Activated T-helper 9 cell treated with anti-CD3 and anti-CD28 coated beads, Interleukin-2, amount 50 U/mL, for 16 hours (primary cell): ENCODE measurements around the gene HAUS5.
A peak's percentile ranks its signal among the peaks of the same experiment; 100 is the strongest.
"Not testable (repeated sequence)": the region's sequence is repeated elsewhere in the genome, so short reads cannot be mapped to it uniquely, and the experiment has no call there.

Source experiments
- DNase-seq: peaks from one replicate; pipeline ENCODE4 v3.0.0-alpha.2; 2020; ENCODE audit warnings: low read depth

Gene HAUS5

DNA sequence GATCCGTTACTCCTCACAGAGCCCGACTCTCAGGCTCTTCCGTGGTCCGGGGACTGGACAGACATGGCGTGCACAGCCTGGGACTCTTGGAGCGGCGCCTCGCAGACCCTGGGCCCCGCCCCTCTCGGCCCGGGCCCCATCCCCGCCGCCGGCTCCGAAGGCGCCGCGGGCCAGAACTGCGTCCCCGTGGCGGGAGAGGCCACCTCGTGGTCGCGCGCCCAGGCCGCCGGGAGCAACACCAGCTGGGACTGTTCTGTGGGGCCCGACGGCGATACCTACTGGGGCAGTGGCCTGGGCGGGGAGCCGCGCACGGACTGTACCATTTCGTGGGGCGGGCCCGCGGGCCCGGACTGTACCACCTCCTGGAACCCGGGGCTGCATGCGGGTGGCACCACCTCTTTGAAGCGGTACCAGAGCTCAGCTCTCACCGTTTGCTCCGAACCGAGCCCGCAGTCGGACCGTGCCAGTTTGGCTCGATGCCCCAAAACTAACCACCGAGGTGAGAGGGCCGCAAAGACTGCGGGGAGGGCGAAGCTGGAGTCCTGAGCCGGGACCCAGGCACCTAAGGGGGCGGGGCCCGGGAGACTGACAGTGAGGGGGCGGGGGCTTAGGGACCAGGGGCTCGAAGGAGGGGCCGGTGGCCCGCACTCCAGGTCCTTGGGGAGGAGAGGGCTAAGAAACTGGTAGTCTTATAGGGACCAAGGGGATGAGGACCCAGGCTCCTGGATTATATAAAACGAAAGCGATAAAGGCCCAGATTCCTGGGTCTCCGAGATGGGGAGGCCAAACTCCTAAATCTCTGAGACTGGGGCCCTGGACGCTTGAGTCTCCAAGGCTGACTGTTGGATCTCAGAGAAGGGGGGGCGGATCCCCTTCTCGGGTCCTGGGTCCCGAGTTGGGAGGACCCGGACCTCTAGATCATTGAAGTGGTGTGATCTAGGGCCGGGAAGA is 31.0 kb downstream of the HAUS5 start:
- peak; percentile 67 for DNase-seq

DNA sequence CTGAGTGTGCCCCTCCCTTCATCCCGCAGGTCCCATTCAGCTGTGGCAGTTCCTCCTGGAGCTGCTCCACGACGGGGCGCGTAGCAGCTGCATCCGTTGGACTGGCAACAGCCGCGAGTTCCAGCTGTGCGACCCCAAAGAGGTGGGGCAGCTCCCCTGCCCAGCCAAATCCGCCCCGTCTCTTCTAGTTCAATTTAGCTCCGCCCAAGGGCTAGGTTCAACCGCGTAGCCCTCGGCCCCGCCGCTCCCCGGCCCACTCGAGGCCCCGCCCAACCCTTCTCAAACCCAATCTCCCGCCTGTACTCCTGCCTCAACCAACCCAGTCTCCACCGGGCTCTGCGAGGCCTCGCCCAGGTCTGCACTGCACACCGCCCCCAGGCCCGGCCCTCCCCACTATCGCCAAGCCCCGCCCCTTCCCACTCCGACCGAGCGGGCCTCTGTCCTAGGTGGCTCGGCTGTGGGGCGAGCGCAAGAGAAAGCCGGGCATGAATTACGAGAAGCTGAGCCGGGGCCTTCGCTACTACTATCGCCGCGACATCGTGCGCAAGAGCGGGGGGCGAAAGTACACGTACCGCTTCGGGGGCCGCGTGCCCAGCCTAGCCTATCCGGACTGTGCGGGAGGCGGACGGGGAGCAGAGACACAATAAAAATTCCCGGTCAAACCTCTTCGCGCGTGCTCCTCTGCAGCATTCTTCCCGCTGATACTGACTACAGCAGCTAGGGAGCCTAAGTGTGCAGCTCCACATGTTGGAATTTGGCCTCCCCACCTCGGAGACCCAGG is 31.9 kb downstream of the HAUS5 start:
- peak; percentile 94 for DNase-seq

DNA sequence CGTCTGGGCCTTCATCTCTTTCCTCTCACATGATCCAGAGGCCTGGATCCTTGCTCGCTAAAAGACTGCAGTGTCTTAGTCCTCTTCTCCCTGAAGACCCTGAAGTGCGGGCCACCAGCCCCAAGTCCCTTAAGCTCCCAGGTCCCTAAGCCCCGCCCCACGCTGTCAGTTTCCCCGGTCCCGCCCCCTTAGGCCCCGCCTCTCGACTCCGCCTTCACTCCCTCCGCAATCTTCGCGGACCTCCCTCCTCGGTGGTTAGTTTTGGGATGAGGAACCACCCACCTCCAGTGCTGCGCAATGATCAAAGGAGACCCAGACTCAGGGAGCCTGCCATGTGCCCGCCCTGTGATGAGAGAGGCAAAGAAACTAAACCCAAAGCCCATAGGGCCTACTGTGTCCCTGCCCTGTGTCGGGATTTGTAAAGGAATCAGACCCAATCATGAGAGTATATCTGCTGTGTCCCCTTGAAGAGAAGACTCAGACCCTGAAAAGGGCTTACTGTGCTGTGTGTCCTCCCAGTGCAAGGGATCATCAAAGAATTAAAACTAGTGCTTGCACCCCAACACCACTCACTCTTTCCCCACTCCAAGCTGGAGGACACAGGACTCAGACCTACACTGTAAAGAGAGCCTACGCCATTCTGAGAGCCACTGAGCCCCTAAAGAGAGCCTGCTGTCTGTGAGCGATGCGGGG is 32.6 kb downstream of the HAUS5 start:
- peak; percentile 65 for DNase-seq

DNA sequence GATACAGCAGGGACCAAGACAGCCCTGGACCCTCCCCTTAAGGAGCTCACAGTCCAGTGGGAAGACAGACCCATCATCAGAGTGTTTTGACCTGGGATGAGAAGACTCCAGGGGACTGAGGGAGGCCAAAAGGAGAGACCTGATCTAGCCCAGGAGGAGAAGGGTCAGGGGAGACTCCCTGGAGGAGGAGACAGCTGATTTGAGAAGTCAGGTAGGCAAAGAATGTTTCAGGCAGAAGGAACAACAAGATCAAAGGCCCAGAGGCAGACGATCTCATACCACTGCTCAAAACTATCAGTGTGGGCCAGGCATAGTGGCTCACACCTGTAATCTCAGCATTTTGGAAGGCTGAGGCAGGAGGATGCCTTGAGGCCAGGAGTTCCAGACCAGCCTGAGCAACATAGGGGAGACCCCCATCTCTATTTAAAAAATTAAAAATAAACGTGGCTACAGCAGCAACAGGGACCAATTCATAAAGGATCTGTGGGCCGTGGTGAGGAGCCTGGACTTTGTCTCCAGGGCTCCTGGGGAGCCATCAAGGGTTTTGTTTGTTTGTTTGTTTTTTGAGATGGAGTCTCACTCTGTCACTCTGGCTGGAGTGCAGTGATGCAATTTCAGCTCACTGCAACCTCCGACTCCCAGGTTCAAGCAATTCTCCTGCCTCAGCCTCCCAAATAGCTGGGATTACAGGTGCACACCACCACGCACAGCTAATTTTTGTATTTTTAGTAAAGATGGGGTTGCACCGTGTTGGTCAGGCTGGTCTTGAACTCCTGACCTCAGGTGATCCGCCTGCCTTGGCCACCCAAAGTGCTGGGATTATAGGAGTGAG is 33.4 kb downstream of the HAUS5 start:
- DNase-seq: no peak

DNA sequence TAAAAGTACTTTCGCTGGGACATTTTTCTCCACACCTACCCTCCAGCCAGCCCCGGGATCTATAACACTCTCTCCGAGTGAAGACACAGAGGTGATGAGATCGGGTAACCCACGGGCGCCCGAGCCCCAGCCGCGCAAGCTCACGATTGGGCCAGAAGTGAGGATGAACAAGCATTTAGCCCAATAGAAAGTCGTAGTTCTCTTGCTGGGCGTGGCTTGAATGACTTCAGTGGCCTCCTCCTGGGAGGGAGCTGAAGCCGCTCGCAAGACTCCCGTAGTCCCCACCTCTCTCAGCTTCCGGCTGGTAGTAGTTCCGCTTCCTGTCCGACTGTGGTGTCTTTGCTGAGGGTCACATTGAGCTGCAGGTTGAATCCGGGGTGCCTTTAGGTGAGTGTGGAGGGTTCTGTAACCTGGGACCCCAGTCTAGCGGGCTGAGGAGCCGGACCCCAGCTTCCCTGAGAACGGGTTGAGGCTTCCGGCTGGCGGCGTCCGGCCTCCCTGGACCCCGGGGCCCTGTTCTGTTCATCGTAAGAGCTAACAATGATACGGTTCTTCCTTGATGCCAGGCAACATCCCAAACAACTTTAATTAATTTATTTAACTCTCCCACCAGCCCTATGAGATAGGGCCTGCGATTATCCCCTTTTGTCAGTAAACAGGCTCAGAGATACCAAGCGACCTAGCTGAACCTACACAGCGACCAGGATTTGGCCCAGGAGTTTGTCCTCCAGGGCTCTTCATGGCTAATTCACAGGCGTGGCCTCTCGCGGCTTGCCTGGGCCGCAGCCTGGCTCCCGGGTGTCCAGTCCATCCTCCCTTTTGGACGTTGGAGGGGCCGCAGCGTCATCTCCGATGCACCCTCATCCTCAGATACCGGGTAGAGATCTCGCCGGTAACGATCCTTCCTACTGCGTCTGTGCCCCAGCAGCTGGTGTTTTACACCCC is 35.8 kb downstream of the HAUS5 start, which contains the start of gene COX6B1:
TSS of gene COX6B1 (plus strand) at position 307 of the 945 bp plus-strand sequence. CDS start 2,921 bp downstream, outside the sequence.
- peak; percentile 87 for DNase-seq

DNA sequence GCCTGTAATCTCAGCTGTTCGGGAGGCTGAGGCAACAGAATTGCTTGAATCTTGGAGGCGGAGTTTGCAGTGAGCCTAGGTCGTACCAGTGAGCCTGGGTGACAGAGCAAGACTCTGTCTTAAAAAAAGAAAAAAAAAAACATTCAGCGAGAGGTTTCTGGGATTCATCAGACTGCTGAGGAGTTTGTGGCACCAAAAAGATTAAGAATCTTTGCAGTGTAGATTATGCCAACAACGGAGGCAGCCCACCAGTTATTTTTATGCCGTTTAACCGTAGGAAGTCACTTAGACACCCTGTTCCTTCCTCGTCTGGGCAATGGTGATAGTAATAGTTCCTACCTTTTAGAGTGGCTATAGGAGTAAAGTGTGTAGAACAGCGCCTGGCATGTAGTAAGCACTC is 38.0 kb downstream of the HAUS5 start:
- DNase-seq: no peak

DNA sequence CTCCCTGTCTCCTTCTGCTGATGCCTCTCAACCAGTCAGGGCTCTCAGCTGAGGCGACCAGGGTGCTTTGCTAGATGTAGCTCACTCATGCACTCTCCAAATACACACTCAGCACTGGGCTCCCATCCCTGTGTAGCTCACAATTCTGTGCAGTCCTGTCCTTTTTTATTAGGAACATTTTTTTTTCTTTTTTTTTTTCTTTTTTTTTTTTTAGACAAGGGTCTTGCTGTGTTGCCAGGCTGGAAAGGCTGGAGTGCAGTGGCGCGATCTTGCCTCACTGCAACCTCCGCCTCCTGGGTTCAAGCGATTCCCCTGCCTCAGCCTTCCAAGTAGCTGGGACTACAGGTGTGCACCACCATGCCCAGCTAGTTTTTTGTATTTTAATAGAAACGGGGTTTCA is 42.3 kb downstream of the HAUS5 start:
- not testable (repeated sequence) for DNase-seq

DNA sequence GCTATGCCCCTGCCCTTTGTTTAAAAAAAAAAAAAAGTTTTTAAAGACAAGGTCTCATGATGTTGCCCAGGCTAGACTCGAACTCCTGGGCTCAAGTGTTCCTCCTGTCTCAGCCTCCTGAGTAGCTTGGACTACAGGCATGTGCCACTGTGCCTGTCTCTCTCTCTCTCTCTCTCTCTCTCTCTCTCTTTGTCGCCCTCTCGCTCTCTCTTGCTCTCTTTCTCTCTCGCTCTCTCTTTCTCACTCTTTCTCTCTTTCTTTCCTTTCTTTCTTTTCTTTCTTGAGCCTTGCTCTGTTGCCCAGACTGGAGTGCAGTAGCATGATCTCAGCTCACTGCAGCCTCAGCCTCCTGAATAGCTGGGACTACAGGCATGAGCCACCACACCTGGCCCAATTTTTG is 43.1 kb downstream of the HAUS5 start:
- no peak for DNase-seq

DNA sequence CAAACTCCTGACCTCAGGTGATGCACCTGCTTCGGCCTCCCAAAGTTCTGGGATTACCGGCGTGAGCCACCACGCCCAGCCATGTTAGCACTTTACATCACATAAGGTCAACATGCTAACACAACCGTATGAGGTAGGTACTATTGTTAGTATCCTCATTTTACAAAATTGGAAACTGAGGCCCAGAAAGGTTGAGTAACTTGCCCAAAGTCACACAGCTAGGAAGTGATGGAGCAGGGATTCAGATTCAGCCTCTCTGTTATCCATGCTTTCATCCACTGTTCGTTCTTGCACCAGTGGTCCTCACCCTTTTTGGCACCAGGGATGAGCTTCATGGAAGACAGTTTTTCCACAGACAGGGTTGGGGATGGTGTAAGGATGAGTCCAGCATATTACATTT is 44.2 kb downstream of the HAUS5 start:
- DNase-seq: no peak

DNA sequence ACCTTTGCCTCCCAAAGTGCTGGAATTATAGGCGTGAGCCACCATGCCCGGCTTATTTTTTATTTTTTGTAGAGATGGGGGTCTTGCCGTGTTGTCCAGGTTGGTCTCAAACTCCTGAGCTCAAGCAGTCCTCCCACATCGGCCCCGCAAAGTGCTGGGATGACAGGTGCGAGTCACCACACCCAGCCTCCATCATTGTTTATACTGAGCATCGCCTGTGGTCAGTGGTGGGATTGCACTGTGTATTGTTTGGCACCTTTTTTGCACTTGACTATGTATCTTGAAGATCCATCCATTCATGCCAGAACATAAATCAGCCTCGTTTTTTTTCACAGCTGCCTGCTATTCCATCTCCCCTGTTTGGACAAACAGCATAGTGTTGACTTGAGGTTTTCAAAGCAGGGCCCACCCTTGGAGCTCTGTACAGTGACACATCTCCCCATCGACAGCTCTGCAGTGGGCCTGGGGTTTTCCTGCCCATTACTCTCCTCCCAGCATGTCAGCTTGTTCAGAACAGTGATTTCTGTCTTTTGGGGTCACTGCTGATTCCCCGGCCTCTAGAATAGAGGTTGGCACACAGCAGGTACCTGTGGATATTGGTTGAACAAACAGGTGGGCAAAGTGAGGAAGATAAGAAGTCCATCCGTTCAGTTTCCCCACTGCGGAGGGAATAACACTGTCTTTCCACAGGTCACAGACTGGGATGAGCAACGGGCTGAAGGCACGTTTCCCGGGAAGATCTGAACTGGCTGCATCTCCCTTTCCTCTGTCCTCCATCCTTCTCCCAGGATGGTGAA is 45.6 kb downstream of the HAUS5 start:
- no peak for DNase-seq

DNA sequence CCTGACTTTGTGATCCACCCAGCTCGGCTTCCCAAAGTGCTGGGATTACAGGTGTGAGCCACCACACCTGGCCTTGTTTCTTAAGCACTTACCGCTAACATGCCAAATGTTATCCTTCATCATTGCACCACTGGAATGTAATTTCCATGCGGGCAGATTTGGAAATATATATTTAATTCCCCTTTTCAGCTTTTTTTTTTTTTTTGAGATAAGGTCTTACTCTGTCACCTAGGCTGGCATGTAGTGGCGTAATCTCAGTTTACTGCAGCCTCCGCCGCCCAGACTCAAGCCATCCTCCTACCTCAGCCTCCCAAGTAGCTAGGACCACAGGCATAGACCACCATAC is 49.4 kb downstream of the HAUS5 start:
- no peak for DNase-seq

DNA sequence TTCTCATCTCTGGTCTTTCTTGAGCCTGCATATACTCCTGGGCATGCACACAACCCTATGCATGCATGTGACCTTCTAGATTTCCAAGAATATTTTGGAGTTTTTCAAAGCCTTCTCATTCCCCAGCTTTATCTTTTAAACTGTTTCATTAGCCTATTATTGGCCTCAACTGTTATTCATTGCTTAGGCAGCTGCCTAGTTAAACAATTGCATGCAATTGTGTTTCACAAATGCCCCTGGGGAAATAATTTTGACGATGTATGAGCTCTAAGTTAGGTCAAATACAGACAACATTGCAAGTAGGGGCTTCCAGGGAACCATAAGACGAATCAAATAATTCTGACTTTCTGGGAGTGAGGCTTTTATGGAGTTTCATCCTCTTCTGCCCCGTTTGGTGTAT is 51.4 kb downstream of the HAUS5 start:
- DNase-seq: no peak

DNA sequence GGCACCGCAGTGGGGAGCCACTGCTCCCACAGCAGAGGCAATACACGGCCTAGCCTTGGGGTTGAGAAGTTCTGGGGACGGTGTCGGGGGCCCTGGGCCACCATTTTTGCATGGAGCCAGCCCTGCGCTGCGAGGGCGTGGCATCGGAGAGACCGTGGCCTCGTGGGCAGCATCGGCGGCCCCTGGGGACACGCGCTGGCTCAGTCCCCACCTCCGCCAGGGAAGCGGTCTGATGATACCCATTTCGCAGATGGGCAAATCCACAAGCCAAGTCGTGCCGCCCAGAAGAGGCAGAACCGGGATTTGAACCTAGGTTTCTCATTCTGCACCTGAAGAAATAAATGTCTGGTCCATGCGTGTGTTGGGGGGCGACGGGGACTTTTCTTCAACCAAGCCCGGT is 52.6 kb downstream of the HAUS5 start:
- DNase-seq: no peak

DNA sequence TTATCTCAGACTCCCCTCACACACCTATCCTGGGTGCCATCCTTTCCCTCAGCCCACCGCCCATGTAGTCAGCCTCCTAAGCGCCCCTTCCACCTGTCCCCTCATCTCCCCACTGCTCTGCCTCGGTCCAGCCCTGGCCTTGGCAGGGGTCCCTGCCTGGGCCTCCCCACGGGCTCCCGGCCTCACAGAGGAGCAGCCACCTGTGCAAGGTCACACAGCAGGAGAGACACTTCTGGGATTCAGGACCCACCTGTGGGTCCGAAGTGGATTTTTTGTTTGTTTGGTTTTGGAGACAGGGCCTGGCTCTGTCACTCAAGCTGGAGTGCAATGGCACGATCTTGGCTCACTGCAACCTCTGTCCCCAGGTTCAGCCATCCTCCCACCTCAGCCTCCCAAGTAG is 53.1 kb downstream of the HAUS5 start:
- DNase-seq: no peak

DNA sequence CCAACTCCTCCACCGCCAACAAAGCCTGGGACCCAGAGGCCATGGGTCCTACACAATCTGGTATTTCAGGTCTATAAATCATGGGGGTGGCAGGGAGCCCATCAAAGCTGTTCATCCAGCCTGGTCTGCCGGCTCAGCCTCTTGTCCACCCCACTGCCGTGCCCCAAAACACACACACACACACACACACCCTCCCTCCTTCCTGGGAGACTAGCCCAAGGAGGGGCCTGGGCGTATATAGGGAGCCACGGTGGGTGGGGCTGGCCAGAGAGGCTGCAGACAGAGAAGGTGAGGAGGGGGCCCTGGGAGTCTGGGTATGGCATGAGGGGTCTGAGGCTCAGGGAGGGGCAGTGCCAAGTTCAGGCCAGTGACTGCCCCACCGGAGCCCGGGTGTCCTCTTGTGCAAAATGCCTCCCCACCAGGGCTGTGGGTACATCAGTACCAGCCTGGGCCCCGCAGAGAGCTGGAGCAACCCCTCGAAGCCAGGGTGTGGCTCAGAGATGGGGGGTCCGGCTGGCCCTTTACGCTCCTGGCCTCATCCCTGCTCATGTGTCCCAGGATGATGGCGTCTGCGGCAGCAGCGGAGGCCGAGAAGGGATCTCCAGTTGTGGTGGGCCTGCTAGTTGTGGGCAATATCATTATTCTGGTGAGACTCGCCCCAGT is 53.8 kb downstream of the HAUS5 start, which contains the start of gene UPK1A:
TSS of gene UPK1A (plus strand) at position 267 of the 663 bp plus-strand sequence. CDS start at position 563, 296 bp downstream.
- no peak for DNase-seq

DNA sequence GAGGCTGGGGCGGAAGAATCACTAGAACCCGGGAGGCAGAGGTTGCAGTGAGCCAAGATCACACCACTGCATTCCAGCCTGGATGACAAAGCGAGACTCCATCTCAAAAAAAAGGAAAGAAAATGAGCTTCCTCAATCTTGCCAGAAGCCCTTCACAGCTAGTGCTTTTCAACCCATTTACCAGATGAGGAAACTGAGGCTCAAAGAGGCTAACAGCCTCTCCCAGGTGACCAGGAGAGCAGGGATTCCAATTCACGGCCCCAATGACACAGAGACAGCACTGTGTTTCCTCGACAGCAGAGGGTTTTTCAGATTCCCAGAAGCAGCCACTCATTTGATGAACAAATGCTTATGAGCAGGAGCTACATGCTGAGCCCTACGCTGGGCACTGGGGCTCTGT is 57.0 kb downstream of the HAUS5 start:
- DNase-seq: no peak

DNA sequence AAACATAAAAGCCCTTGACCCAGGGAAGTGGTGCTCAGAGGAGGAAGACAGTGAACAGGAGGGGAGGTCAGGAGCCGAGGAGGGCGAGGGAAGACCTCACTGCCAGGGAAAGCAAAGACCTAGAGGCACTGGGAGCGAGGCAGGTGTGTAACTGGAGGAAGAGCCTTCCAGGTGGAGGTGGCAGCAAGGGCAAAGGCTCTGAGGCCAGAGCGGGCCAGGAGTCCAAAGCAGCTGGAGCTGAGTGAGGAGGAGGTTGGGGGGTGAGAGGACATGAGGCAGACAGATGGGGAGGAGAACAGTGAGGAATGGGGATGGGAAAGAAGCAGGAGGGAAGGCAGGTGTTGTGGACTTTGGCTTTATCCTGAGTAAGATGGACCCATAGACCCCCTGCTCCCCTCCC is 57.4 kb downstream of the HAUS5 start:
- no peak for DNase-seq

DNA sequence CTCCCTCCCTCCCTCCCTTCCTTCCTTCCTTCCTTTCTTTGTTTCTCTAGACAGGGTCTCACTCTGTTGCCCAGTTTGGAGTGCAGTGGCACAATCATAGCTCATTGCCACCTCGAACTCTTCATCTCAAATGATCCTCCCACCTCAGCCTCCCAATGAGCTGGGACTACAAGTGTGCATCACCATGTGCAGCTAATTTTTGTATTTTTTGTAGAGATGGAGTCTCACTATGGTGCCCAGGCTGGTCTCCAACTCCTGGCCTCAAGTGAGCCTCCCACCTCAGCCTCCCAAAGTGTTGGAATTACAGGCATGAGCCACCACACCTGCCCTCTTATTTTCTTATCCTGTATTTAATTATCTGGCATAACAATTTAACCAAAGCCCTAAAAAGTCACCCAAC is 58.2 kb downstream of the HAUS5 start:
- no peak for DNase-seq

DNA sequence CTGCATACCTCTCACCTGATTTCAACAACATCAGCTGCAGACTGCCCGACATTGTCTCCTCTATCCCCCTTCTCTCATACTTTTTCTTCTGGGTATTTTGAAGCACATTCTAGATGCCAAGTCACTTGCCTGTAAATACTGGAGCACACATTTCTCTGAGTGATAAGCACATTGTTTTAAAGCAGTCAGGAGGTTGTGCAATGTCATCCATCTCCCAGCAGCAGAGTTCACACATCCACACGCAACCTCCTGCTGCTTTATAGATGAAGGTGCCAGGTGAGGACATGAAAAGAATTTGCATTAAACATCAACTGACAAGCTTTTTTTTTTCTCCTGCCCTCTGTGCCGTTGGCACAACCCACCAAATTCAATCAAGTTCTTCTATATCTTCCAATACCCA is 59.3 kb downstream of the HAUS5 start:
- DNase-seq: no peak
